Measurements from ENCODE around the gene ARL5A. TPM values are rescaled to one million over a fixed set of nuclear protein-coding genes. Genes with fewer than 3 reads are reported as not detected.
A peak's percentile ranks its signal among the peaks of the same experiment; 100 is the strongest.

The ARL5A gene
- total and polyA plus RNA-seq, 8 donors = 4.6 to 27.5 (median 16.5) TPM

GRCh38 chr2:151845884-151846283 is 17.7 kb upstream of the ARL5A start:
- 94 to 99% methylated on average over 2 of the region's 2 CpGs for WGBS, 2 donors
- intact Hi-C loops (cut with DNase I) = no loop called here
- FAIRE-seq (no peak), DNase-seq (no peak), ATAC-seq (no peak)
- no peaks in the 10 kb centered on the region for H3K9me3 ChIP-seq
- H3K4me3 ChIP-seq = no peak overlapping the region
- no peaks in the 10 kb centered on the region for H3K4me1 ChIP-seq
- no peak for TF ChIP-seq CTCF (IDR thresholded peaks at IDR 0.05)
- no peaks in the 10 kb centered on the region for H3K27me3 ChIP-seq
- no peaks in the 10 kb centered on the region for H3K36me3 ChIP-seq
- no peak overlapping the region for H3K27ac ChIP-seq

- FAIRE-seq = no peak
- intact Hi-C loops (cut with DNase I) = no loop called here
- 87% methylated on average over 4 of the region's 4 CpGs for WGBS, 2 donors
Observed at GRCh38 chr2:151845481-151845880, 17.3 kb upstream of the ARL5A start.

GRCh38 chr2:151844211-151844896 is 16.1 kb upstream of the ARL5A start:
- Histone ChIP-seq H3K27me3 (no peaks in the 10 kb centered on the region), H3K9me3 (no peaks in the 10 kb centered on the region), H3K4me1 (no peaks in the 10 kb centered on the region), H3K4me3 (no peak overlapping the region), H3K36me3 (no peaks in the 10 kb centered on the region), H3K27ac (no peak overlapping the region)
- intact Hi-C loops (cut with DNase I) = no loop called here
- TF ChIP-seq CTCF (IDR thresholded peaks at IDR 0.05) = no peak
- FAIRE-seq (no peak), ATAC-seq (peak in 1 of 4 donors; percentile 47), DNase-seq (no peak)
- 68 to 72% methylated on average over 6 of the region's 6 CpGs for WGBS, 2 donors

More at GRCh38 chr2:151845481-151845880, 17.3 kb upstream of the ARL5A start:
- H3K9me3 ChIP-seq = no peaks in the 10 kb centered on the region
- H3K36me3 ChIP-seq = no peaks in the 10 kb centered on the region
- H3K4me1 ChIP-seq = no peaks in the 10 kb centered on the region
- ATAC-seq (no peak), DNase-seq (no peak)
- H3K4me3 ChIP-seq = no peak overlapping the region
- no peak overlapping the region for H3K27ac ChIP-seq
- H3K27me3 ChIP-seq = no peaks in the 10 kb centered on the region
- TF ChIP-seq CTCF (IDR thresholded peaks at IDR 0.05) = no peak

GRCh38 chr2:151843691-151844061 is 15.5 kb upstream of the ARL5A start:
- FAIRE-seq (no peak), DNase-seq (no peak), ATAC-seq (no peak)
- WGBS, 2 donors = 88 to 95% methylated on average over 1 of the region's 1 CpG
- Histone ChIP-seq H3K9me3 (no peaks in the 10 kb centered on the region), H3K4me1 (no peaks in the 10 kb centered on the region), H3K4me3 (no peak overlapping the region), H3K36me3 (no peaks in the 10 kb centered on the region), H3K27me3 (no peaks in the 10 kb centered on the region), H3K27ac (no peak overlapping the region)
- intact Hi-C loops (cut with DNase I) = no loop called here
- TF ChIP-seq CTCF (IDR thresholded peaks at IDR 0.05) = no peak

- WGBS, 2 donors = 71 to 74% methylated on average over 8 of the region's 8 CpGs
- no peaks in the 10 kb centered on the region for H3K9me3 ChIP-seq
- no peak for DNase-seq
- FAIRE-seq = no peak
- TF ChIP-seq CTCF (IDR thresholded peaks at IDR 0.05) = no peak
- H3K27ac ChIP-seq = no peak overlapping the region
- ATAC-seq = no peak
- H3K4me1 ChIP-seq = no peaks in the 10 kb centered on the region
- no peaks in the 10 kb centered on the region for H3K36me3 ChIP-seq
- no peak overlapping the region for H3K4me3 ChIP-seq
- no peaks in the 10 kb centered on the region for H3K27me3 ChIP-seq
- intact Hi-C loops (cut with DNase I) = no loop called here
Observed at GRCh38 chr2:151842830-151843690, 14.8 kb upstream of the ARL5A start.

Measured in pancreas (tissue), 10 donors.